DOHH2 (cell line): ENCODE results near the gene MYO18A.

ENCODE experiments used
- H3F3A ChIP-seq: fragments of 200-600 bp; sonication (generic), shearing (Covaris generic); 2 replicates; pipeline ENCODE4 v1.6.0; 2016; ENCODE audit warnings: antibody characterized with exemption, mild to moderate bottlenecking; ENCODE audit not compliant: control insufficient read depth, insufficient read depth
- H3K27ac ChIP-seq: fragments of 200-600 bp; sonication (generic); 2 replicates; pipeline ENCODE4 v1.5.1; 2014; ENCODE audit warnings: low read depth, mild to moderate bottlenecking, low read length, moderate library complexity
- H3K27me3 ChIP-seq: fragments of 200-600 bp; sonication (generic); 2 replicates; pipeline ENCODE4 v1.6.1; 2014; ENCODE audit warnings: mild to moderate bottlenecking, low read length, mixed read lengths; ENCODE audit not compliant: control insufficient read depth
- H3K36me3 ChIP-seq: fragments of 200-600 bp; sonication (generic); 2 replicates; pipeline ENCODE4 v1.6.1; 2014; ENCODE audit warnings: mild to moderate bottlenecking, low read length, moderate library complexity, mixed read lengths; ENCODE audit not compliant: control insufficient read depth
- H3K4me1 ChIP-seq: fragments of 200-600 bp; sonication (generic); 2 replicates; pipeline ENCODE4 v1.6.1; 2014; ENCODE audit warnings: mild to moderate bottlenecking, low read length, mixed read lengths; ENCODE audit not compliant: control insufficient read depth
- H3K4me2 ChIP-seq: fragments of 200-600 bp; sonication (generic); 2 replicates; pipeline ENCODE4 v1.6.0; 2014; ENCODE audit warnings: mild to moderate bottlenecking, low read length, moderate library complexity
- H3K4me3 ChIP-seq: fragments of 200-600 bp; sonication (generic); 2 replicates; pipeline ENCODE4 v1.5.1; 2014; ENCODE audit warnings: mild to moderate bottlenecking, low read length, mixed read lengths
- H3K79me2 ChIP-seq: fragments of 200-600 bp; sonication (generic); 2 replicates; pipeline ENCODE4 v1.6.1; 2014; ENCODE audit warnings: mild to moderate bottlenecking, low read length, mixed read lengths; ENCODE audit not compliant: control insufficient read depth
- H3K9me2 ChIP-seq: fragments of 200-600 bp; sonication (generic); replicated peaks from 2 replicates; pipeline ENCODE4 v1.6.1; 2014; ENCODE audit warnings: mild to moderate bottlenecking, low read length, mixed read lengths; ENCODE audit not compliant: control insufficient read depth
- H3K9me3 ChIP-seq: fragments of 200-600 bp; sonication (generic); 2 replicates; pipeline ENCODE4 v1.6.1; 2014; ENCODE audit warnings: antibody characterized with exemption, low read length, mixed read lengths; ENCODE audit not compliant: control insufficient read depth, insufficient read depth
- H4K20me1 ChIP-seq: fragments of 200-600 bp; sonication (generic); 2 replicates; pipeline ENCODE4 v1.6.0; 2014; ENCODE audit warnings: low read depth, mild to moderate bottlenecking, antibody characterized with exemption, low read length, moderate library complexity; ENCODE audit not compliant: control insufficient read depth, insufficient read depth
- CTCF ChIP-seq: fragments of 200-600 bp; sonication (generic); IDR thresholded peaks from one replicate; pipeline ENCODE4 v1.5.1; 2014; ENCODE audit warnings: antibody characterized with exemption, mild to moderate bottlenecking, low read depth, low read length; ENCODE audit not compliant: poor library complexity, severe bottlenecking
- EZH2phosphoT487 ChIP-seq: fragments of 200-600 bp; sonication (generic); IDR thresholded peaks from 2 replicates; pipeline ENCODE4 v1.6.1; 2017; ENCODE audit warnings: borderline replicate concordance, mild to moderate bottlenecking, antibody characterized with exemption, low read length, moderate library complexity, mixed read lengths

The MYO18A gene

DNA sequence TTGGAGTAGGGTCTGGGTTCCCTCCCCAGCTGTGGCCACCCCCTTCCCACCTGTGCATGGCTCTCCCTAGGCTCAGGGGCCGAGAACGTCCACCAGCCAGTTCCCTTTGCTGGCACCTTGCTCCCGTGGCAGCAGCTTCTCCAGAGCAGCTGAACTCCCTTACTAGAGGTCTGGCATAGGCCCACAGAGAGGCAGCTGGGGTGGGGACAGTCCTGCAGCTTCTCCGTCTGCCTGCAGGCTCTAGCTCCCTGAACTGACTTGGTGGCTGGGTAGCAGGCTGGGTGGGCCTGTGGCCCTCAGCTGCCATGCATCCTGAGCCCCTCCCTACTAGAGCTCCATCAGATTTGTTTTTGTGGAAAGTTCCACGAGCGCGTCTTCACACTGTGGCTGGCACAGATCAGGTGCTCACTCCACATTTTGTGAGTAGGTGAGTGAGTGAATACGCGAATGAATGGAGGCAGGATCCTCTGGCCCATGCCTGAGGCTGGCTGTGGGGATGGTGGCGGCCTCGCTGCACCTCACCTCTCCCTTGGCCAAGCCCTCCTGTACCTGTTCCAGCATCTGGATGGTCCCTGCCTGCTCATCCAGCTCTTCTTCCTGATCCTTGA lies 86.0 kb downstream of the MYO18A start:
- TF ChIP-seq CTCF (no peak), EZH2phosphoT487 (no peak)
- no peaks in the 10 kb centered on the region for H4K20me1 ChIP-seq
- no peaks in the 10 kb centered on the region for H3K27me3 ChIP-seq
- H3K4me1 ChIP-seq: no peaks in the 10 kb centered on the region
- no peak overlapping the region for H3K27ac ChIP-seq
- no peaks in the 10 kb centered on the region for H3K9me3 ChIP-seq
- peaks cover 72% of the 10 kb centered on the region for H3K36me3 ChIP-seq
- H3F3A ChIP-seq: no peaks in the 10 kb centered on the region
- H3K4me2 ChIP-seq: no peak overlapping the region
- H3K79me2 ChIP-seq: no peaks in the 10 kb centered on the region
- no peaks in the 10 kb centered on the region for H3K9me2 ChIP-seq
- no peak overlapping the region for H3K4me3 ChIP-seq

DNA sequence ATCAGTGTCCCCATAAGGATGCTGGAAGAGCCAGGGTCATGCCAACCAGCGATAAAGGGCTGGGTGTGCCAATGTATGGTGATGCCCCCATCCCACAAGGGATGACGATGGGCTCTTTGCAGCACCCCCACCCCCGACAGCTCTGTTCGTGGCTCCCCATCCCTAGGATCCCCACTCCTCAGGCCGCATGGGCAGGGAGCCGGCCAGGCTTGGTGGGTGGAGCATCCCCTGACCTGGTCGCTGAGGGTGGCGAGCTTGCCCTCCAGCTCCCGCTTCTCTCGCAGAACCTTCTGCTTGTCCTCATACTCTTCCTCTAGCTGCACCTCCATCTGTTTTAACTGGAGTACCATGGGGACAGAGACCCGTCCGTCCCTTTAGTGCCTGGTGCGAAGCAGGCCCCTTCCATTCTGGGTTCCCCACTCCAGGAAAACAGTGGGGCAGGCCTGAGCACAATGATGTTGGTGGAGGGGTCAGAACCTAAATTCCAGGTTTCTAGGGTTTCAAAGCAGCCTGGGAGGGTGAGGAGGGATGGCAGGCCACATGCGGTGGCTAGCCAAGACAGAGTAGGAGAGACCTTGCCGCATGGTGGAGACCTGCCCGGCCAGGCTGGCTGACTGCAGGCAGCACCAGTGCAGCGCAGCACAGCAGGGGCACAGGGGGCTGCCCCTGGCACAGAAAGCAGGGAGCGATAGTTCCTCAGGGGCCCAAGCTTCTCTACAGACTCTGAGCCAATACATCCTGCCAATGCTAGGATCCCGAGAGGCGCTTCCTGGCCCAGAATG lies 86.9 kb downstream of the MYO18A start:
- no peak overlapping the region for H3K4me3 ChIP-seq
- no peaks in the 10 kb centered on the region for H3K79me2 ChIP-seq
- H4K20me1 ChIP-seq: no peaks in the 10 kb centered on the region
- no peak overlapping the region for H3K27ac ChIP-seq
- H3K9me2 ChIP-seq: no peaks in the 10 kb centered on the region
- H3K36me3 ChIP-seq: peaks cover 71% of the 10 kb centered on the region
- no peaks in the 10 kb centered on the region for H3K27me3 ChIP-seq
- TF ChIP-seq CTCF (no peak), EZH2phosphoT487 (no peak)
- no peaks in the 10 kb centered on the region for H3K4me1 ChIP-seq
- no peak overlapping the region for H3K4me2 ChIP-seq
- no peaks in the 10 kb centered on the region for H3K9me3 ChIP-seq
- no peaks in the 10 kb centered on the region for H3F3A ChIP-seq

GRCh38 chr17:29091606-29092289 lies 88.5 kb downstream of the MYO18A start:
- H3K36me3 ChIP-seq: peaks cover 64% of the 10 kb centered on the region
- H3K27me3 ChIP-seq: no peaks in the 10 kb centered on the region
- no peaks in the 10 kb centered on the region for H3K79me2 ChIP-seq
- no peak for TF ChIP-seq EZH2phosphoT487
- TF ChIP-seq CTCF: no peak
- H3K9me2 ChIP-seq: no peaks in the 10 kb centered on the region
- no peaks in the 10 kb centered on the region for H3K9me3 ChIP-seq
- no peaks in the 10 kb centered on the region for H3F3A ChIP-seq
- no peak overlapping the region for H3K27ac ChIP-seq
- H3K4me3 ChIP-seq: no peak overlapping the region
- H4K20me1 ChIP-seq: no peaks in the 10 kb centered on the region
- H3K4me2 ChIP-seq: no peak overlapping the region
- H3K4me1 ChIP-seq: no peaks in the 10 kb centered on the region
